ENCODE data around the gene DTHD1. TPM values are rescaled to one million over a fixed set of nuclear protein-coding genes. Genes with fewer than 3 reads are reported as not detected.

DTHD1 gene
- polyA plus RNA-seq, 3 donors from 2014 or later, result 7.4 to 30.0 (median 15.6) TPM

GRCh38 chr4:36325926-36326325, 44.5 kb downstream of the DTHD1 start:
- H3K36me3 Mint-ChIP-seq, result peaks cover 7 to 19% (median 10%) of the 10 kb centered on the region in 3 donors
- peak overlapping the region in 1 of 5 donors; percentile 1 for H3K4me3 Mint-ChIP-seq
- peaks cover 0 to 3% (median 2%) of the 10 kb centered on the region in 3 donors for H3K27me3 Mint-ChIP-seq (ENCODE audit: low read depth in 3 of 3)
- H3K9me3 Mint-ChIP-seq, result no peaks in the 10 kb centered on the region
- H3K27ac Mint-ChIP-seq, result peak overlapping the region in 5 of 6 donors; percentile 2 to 63 (median 15)
- H3K4me1 Mint-ChIP-seq, result peaks cover 42 to 72% of the 10 kb centered on the region in 2 donors
- DNase-seq, result no peak

- Mint-ChIP-seq H3K4me3 (no peak overlapping the region), H3K9me3 (no peaks in the 10 kb centered on the region), H3K4me1 (peaks cover 42 to 67% of the 10 kb centered on the region in 2 donors), H3K27me3 (ENCODE audit: low read depth in 3 of 3) (peaks cover 0 to 3% (median 2%) of the 10 kb centered on the region in 3 donors), H3K27ac (peak overlapping the region in 2 of 6 donors; percentile 34 to 51), H3K36me3 (peaks cover 7 to 15% (median 10%) of the 10 kb centered on the region in 3 donors)
- no peak for DNase-seq
Observed at GRCh38 chr4:36326476-36327029, 45.1 kb downstream of the DTHD1 start.

- Mint-ChIP-seq H3K9me3 (no peaks in the 10 kb centered on the region), H3K27me3 (ENCODE audit: low read depth in 3 of 3) (peaks cover 0 to 3% (median 2%) of the 10 kb centered on the region in 3 donors), H3K4me1 (peaks cover 34 to 62% of the 10 kb centered on the region in 2 donors), H3K4me3 (no peak overlapping the region), H3K36me3 (peaks cover 2 to 12% (median 3%) of the 10 kb centered on the region in 3 donors), H3K27ac (peak overlapping the region in 1 of 6 donors; percentile 5)
- DNase-seq, result no peak
Observed at GRCh38 chr4:36327400-36327799, 46.0 kb downstream of the DTHD1 start.

GRCh38 chr4:36328130-36328529, 46.7 kb downstream of the DTHD1 start:
- peaks cover 0 to 3% (median under 1%) of the 10 kb centered on the region in 3 donors for H3K27me3 Mint-ChIP-seq (ENCODE audit: low read depth in 3 of 3)
- no peak for DNase-seq
- peak overlapping the region in 2 of 6 donors; percentile 15 to 66 for H3K27ac Mint-ChIP-seq
- no peaks in the 10 kb centered on the region for H3K9me3 Mint-ChIP-seq
- peaks cover 3 to 12% (median 4%) of the 10 kb centered on the region in 3 donors for H3K36me3 Mint-ChIP-seq
- no peak overlapping the region for H3K4me3 Mint-ChIP-seq
- H3K4me1 Mint-ChIP-seq, result peaks cover 31 to 62% of the 10 kb centered on the region in 2 donors

GRCh38 chr4:36329228-36329627, 47.8 kb downstream of the DTHD1 start:
- peak overlapping the region in 2 of 6 donors; percentile 15 to 29 for H3K27ac Mint-ChIP-seq

GRCh38 chr4:36330796-36331195, 49.4 kb downstream of the DTHD1 start:
- Mint-ChIP-seq H3K9me3 (no peaks in the 10 kb centered on the region), H3K4me1 (peaks cover 18 to 52% of the 10 kb centered on the region in 2 donors), H3K27me3 (ENCODE audit: low read depth in 3 of 3) (no peaks in the 10 kb centered on the region), H3K4me3 (no peak overlapping the region), H3K27ac (no peak overlapping the region), H3K36me3 (peaks cover 3 to 9% (median 8%) of the 10 kb centered on the region in 3 donors)
- DNase-seq, result no peak

More at GRCh38 chr4:36329228-36329627, 47.8 kb downstream of the DTHD1 start:
- H3K27me3 Mint-ChIP-seq (ENCODE audit: low read depth in 3 of 3), result no peaks in the 10 kb centered on the region
- H3K4me1 Mint-ChIP-seq, result peaks cover 27 to 61% of the 10 kb centered on the region in 2 donors
- H3K36me3 Mint-ChIP-seq, result peaks cover 3 to 12% (median 9%) of the 10 kb centered on the region in 3 donors
- H3K4me3 Mint-ChIP-seq, result no peak overlapping the region
- no peak for DNase-seq
- no peaks in the 10 kb centered on the region for H3K9me3 Mint-ChIP-seq

GRCh38 chr4:36332023-36332781, 50.8 kb downstream of the DTHD1 start:
- Mint-ChIP-seq H3K27me3 (ENCODE audit: low read depth in 3 of 3) (peaks cover 0 to 2% (median 0%) of the 10 kb centered on the region in 3 donors), H3K9me3 (no peaks in the 10 kb centered on the region), H3K4me3 (no peak overlapping the region), H3K4me1 (peaks cover 26 to 52% of the 10 kb centered on the region in 2 donors), H3K36me3 (peaks cover 3 to 9% (median 8%) of the 10 kb centered on the region in 3 donors), H3K27ac (peak overlapping the region in 2 of 6 donors; percentile 1 to 38)
- no peak for DNase-seq

- H3K27me3 Mint-ChIP-seq (ENCODE audit: low read depth in 3 of 3), result peaks cover 0 to 2% (median 0%) of the 10 kb centered on the region in 3 donors
- DNase-seq, result no peak
- no peak overlapping the region for H3K4me3 Mint-ChIP-seq
- peaks cover 1 to 9% (median 8%) of the 10 kb centered on the region in 3 donors for H3K36me3 Mint-ChIP-seq
- H3K27ac Mint-ChIP-seq, result peak overlapping the region in 1 of 6 donors; percentile 1
- H3K4me1 Mint-ChIP-seq, result peaks cover 26 to 52% of the 10 kb centered on the region in 2 donors
- H3K9me3 Mint-ChIP-seq, result no peaks in the 10 kb centered on the region
Observed at GRCh38 chr4:36332782-36333131, 51.3 kb downstream of the DTHD1 start.

- no peaks in the 10 kb centered on the region for H3K9me3 Mint-ChIP-seq
- DNase-seq, result no peak
- H3K4me1 Mint-ChIP-seq, result peaks cover 29 to 55% of the 10 kb centered on the region in 2 donors
- peaks cover 0 to 9% (median 3%) of the 10 kb centered on the region in 3 donors for H3K36me3 Mint-ChIP-seq
- peaks cover 0 to 2% (median 0%) of the 10 kb centered on the region in 3 donors for H3K27me3 Mint-ChIP-seq (ENCODE audit: low read depth in 3 of 3)
- peak overlapping the region in 1 of 6 donors; percentile 30 for H3K27ac Mint-ChIP-seq
- H3K4me3 Mint-ChIP-seq, result no peak overlapping the region
Observed at GRCh38 chr4:36333303-36333877, 52.0 kb downstream of the DTHD1 start.

- H3K27me3 Mint-ChIP-seq (ENCODE audit: low read depth in 3 of 3), result peaks cover 0 to 2% (median 0%) of the 10 kb centered on the region in 3 donors
- peaks cover 0 to 4% (median 0%) of the 10 kb centered on the region in 3 donors for H3K36me3 Mint-ChIP-seq
- peak overlapping the region in 1 of 6 donors; percentile 1 for H3K27ac Mint-ChIP-seq
- no peak for DNase-seq
- H3K4me3 Mint-ChIP-seq, result no peak overlapping the region
- H3K4me1 Mint-ChIP-seq, result peaks cover 26 to 50% of the 10 kb centered on the region in 2 donors
- H3K9me3 Mint-ChIP-seq, result no peaks in the 10 kb centered on the region
Observed at GRCh38 chr4:36337665-36338185, 56.3 kb downstream of the DTHD1 start.

GRCh38 chr4:36338973-36339372, 57.6 kb downstream of the DTHD1 start:
- Mint-ChIP-seq H3K36me3 (peaks cover 4 to 5% (median 4%) of the 10 kb centered on the region in 3 donors), H3K4me3 (no peak overlapping the region), H3K9me3 (no peaks in the 10 kb centered on the region), H3K27me3 (ENCODE audit: low read depth in 3 of 3) (peaks cover 0 to 2% (median 0%) of the 10 kb centered on the region in 3 donors), H3K4me1 (peaks cover 19 to 38% of the 10 kb centered on the region in 2 donors), H3K27ac (no peak overlapping the region)
- DNase-seq, result no peak

GRCh38 chr4:36341936-36342335, 60.5 kb downstream of the DTHD1 start:
- Mint-ChIP-seq H3K9me3 (no peaks in the 10 kb centered on the region), H3K4me3 (no peak overlapping the region), H3K27ac (no peak overlapping the region), H3K27me3 (ENCODE audit: low read depth in 3 of 3) (no peaks in the 10 kb centered on the region), H3K36me3 (peaks cover 4 to 8% (median 5%) of the 10 kb centered on the region in 3 donors), H3K4me1 (peaks cover 9 to 19% of the 10 kb centered on the region in 2 donors)
- DNase-seq, result no peak

- Mint-ChIP-seq H3K4me1 (peaks cover 0 to 12% of the 10 kb centered on the region in 2 donors), H3K27me3 (ENCODE audit: low read depth in 3 of 3) (no peaks in the 10 kb centered on the region), H3K9me3 (no peaks in the 10 kb centered on the region), H3K27ac (peak overlapping the region in 2 of 6 donors; percentile 11 to 12), H3K36me3 (peaks cover 4 to 8% (median 5%) of the 10 kb centered on the region in 3 donors), H3K4me3 (no peak overlapping the region)
- no peak for DNase-seq
Observed at GRCh38 chr4:36343501-36344175, 62.2 kb downstream of the DTHD1 start.
